Cardiac fibroblast (primary cell): Measurements from ENCODE around the gene TMEM114.

ENCODE experiments used
- DNase-seq, 2 donors: peaks; one replicate each; pipeline versions ENCODE4 v3.0.0 to v3.0.0-alpha.2; 2010; ENCODE audit warnings: low read depth in 2 of 2
- H3K4me3 ChIP-seq, 2 donors: replicated peaks in 1 of 2; 1 replicate in 1 of 2; 2 replicates in 1 of 2; pipeline ENCODE4 v1.5.1; 2011; ENCODE audit warnings: low read depth in 2 of 2, low read length in 2 of 2, mild to moderate bottlenecking in 2 of 2, moderate library complexity in 1 of 2
- CTCF ChIP-seq: IDR thresholded peaks from one replicate; pipeline ENCODE4 v1.5.1; 2011; ENCODE audit warnings: low read depth, mild to moderate bottlenecking, low read length, inconsistent platforms

The TMEM114 gene

GRCh38 chr16:8589900-8590688 lies at the start of gene TMEM114:
TMEM114 (minus strand) TSS chr16:8590511; CDS start chr16:8589838, 673 bp downstream.
- no peak within 1 kb of the TSS for H3K4me3 ChIP-seq
- no peak for DNase-seq
- TF ChIP-seq CTCF = no peak

GRCh38 chr16:8639694-8640093 lies 49.4 kb upstream of the TMEM114 start:
- no peak for TF ChIP-seq CTCF
- no peak overlapping the region for H3K4me3 ChIP-seq
- no peak for DNase-seq

- H3K4me3 ChIP-seq = no peak overlapping the region
- DNase-seq = peak; percentile 45 to 52
- peak; percentile 77 for TF ChIP-seq CTCF
These were observed 44.9 kb upstream of the TMEM114 start for GRCh38 chr16:8634991-8635736.

GRCh38 chr16:8632675-8633182 lies 42.4 kb upstream of the TMEM114 start:
- DNase-seq = no peak

GRCh38 chr16:8631818-8632465 lies 41.6 kb upstream of the TMEM114 start:
- DNase-seq = no peak
- no peak overlapping the region for H3K4me3 ChIP-seq
- TF ChIP-seq CTCF = no peak

More at GRCh38 chr16:8632675-8633182, 42.4 kb upstream of the TMEM114 start:
- TF ChIP-seq CTCF = no peak
- no peak overlapping the region for H3K4me3 ChIP-seq

- peak in 1 of 2 donors; percentile 6 for DNase-seq
- H3K4me3 ChIP-seq = no peak overlapping the region
- TF ChIP-seq CTCF = no peak
These were observed 41.1 kb upstream of the TMEM114 start for GRCh38 chr16:8631373-8631772.
